ENCODE results near the gene FRK. TPM values are rescaled to one million over a fixed set of nuclear protein-coding genes. Genes with fewer than 3 reads are reported as not detected.
"Not testable (repeated sequence)": the region's sequence is repeated elsewhere in the genome, so short reads cannot be mapped to it uniquely, and the experiment has no call there.

Gene FRK
- total RNA-seq, 1 experiment from 2014 or later = 2.9 TPM

GRCh38 chr6:115947966-115948541 is 112.6 kb downstream of the FRK start:
- DNase-seq (ENCODE audit: low read depth) = peak; percentile 31

DNA sequence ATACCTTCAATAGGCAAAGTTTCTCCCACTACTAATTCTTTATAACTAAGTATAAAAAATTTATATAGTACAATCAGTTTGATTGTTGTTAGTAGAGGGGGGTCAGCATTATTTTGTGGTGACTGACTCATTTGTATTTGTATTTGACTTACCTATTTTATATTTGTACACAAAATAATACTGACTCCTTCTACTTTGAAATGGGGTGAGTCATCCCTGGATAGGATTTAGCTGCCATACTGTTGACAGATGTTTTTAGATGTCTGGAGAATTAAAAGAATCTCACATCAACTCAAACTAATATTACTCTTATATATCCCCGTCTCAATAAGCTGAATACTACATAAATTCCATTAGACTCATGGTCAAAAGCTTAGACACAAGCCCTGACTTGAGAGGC is 114.9 kb downstream of the FRK start:
- peak; percentile 80 for DNase-seq (ENCODE audit: low read depth)

- peak; percentile 86 for DNase-seq (ENCODE audit: low read depth)
Measured at GRCh38 chr6:115945306-115945705, 115.4 kb downstream of the FRK start.

GRCh38 chr6:115944829-115945228 is 115.9 kb downstream of the FRK start:
- DNase-seq (ENCODE audit: low read depth) = not testable (repeated sequence)

GRCh38 chr6:115937502-115937901 is 123.2 kb downstream of the FRK start:
- DNase-seq (ENCODE audit: low read depth) = not testable (repeated sequence)

- DNase-seq (ENCODE audit: low read depth) = no peak
Measured at GRCh38 chr6:115935361-115935760, 125.3 kb downstream of the FRK start.

- DNase-seq (ENCODE audit: low read depth) = no peak
Measured at GRCh38 chr6:115934829-115935228, 125.9 kb downstream of the FRK start.

GRCh38 chr6:115934145-115934544 is 126.5 kb downstream of the FRK start:
- no peak for DNase-seq (ENCODE audit: low read depth)

- peak; percentile 97 for DNase-seq (ENCODE audit: low read depth)
Measured at GRCh38 chr6:115932481-115932880, 128.2 kb downstream of the FRK start.

DNA sequence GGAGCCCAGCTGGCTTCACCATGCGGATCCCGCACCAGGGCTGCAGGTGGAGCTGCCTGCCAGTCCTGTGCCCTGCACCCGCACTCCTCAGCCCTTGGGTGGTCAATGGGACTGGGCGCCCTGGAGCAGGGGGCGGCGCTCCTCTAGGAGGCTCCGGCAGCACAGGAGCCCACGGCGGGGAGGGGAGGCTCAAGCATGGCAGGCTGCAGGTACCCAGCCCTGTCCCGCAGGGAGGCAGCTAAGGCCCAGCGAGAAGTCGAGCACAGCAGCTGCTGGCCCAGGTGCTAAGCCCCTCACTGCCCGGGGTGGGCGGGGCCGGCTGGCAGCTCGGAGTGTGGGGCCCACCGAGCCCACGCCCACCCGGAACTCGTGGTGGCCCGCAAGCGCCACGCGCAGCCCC is 132.7 kb downstream of the FRK start:
- not testable (repeated sequence) for DNase-seq (ENCODE audit: low read depth)

DNA sequence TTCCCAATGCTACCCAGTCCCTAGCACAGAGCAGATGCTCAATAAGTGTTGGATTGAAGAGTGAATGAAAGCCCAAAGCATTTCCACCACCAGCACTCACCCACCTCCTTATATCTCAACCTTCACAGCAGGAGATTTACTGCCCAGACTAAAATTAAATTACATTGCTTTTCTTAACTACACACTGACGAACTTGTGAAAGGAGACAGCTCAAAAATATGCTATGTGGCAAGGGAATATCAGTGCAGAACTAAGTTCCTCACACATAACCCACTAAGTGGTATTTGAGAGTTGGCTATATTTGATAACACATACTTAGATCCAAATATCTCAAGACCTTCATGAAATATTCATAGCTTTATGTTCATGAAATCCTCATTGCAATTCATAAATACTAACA is 137.7 kb downstream of the FRK start:
- DNase-seq (ENCODE audit: low read depth) = no peak

GRCh38 chr6:115914098-115914497 is 146.6 kb downstream of the FRK start:
- DNase-seq (ENCODE audit: low read depth) = peak; percentile 15

GRCh38 chr6:115909923-115910546 is 150.7 kb downstream of the FRK start:
- DNase-seq (ENCODE audit: low read depth) = no peak

GRCh38 chr6:115908906-115909559 is 151.7 kb downstream of the FRK start:
- DNase-seq (ENCODE audit: low read depth) = peak; percentile 14

DNA sequence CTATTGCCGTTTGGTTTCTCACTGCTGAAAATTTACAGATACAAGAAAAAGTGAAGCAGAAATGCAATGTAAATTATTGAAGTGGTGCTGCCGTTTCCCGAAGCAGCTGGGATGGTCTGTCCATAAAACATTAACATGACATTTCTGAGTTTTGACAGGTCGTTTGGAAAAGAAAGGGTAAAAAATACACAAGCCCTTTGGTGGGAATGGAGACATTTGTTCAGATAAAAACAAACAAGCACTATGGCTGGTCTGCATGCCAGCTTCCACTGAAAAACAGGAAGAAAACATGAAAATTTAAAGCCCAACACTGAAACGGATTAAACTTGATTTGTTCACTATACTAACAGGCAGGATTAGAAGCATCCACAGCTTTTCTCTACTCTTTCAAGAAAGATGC is 155.2 kb downstream of the FRK start:
- no peak for DNase-seq (ENCODE audit: low read depth)

DNA sequence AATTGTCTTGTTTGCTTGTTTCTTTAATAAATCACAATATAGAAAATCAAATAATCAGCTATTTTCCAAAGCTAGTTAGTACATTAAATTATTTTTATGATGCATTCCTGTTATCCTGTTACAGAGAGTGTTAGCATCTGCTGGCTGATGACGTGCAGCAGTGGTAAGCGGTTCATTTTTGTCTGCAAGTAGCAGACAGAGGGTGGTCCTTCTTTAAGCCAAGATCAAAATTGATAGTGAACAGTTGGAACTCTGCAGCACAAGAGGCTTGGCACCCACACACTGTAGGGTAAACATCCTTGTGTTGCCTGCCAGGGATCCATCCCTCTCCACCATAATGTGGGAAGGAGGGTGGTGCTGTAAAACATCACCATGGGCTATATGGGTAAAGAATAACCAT is 158.3 kb downstream of the FRK start:
- DNase-seq (ENCODE audit: low read depth) = no peak

DNA sequence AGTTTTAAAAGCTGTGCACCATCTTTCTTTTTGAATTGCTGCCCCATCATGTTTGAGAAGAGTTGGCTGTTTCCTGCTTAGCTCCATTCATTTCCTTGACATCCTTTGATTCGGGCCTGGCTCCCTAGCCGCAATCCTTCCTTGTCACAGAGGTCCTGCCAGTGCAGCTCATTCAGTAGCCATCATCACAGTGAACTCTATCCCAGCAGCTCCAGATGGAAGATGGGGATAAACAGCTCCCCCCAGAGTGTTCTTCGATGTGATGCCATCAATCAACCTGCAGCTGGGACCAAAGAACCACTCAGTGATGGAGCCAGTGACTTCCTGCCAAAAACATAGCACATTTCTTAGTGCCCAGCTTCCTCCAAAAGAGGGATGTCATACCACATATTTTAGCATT is 158.8 kb downstream of the FRK start:
- DNase-seq (ENCODE audit: low read depth) = no peak

- no peak for DNase-seq (ENCODE audit: low read depth)
Measured at GRCh38 chr6:115899730-115900282, 160.9 kb downstream of the FRK start.

DNA sequence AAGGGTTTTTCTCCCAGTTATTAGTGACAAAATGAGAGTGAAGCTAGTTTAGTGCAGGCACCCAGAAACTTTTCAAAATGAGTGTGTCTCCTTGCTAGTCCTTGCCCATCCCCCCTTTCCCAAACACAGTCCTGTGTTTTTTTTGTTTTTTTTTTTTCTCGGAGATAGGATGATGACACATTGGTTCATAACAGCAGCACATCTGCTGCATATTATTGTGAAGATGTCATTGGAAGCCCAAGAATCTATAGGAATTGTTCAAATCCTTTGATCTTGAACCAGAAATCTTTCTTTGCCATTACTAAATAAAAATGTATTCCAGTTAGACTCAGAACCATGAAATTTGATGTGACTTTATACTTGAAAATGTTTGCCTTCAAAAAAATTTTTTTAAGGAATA is 162.4 kb downstream of the FRK start:
- peak; percentile 65 for DNase-seq (ENCODE audit: low read depth)

DNA sequence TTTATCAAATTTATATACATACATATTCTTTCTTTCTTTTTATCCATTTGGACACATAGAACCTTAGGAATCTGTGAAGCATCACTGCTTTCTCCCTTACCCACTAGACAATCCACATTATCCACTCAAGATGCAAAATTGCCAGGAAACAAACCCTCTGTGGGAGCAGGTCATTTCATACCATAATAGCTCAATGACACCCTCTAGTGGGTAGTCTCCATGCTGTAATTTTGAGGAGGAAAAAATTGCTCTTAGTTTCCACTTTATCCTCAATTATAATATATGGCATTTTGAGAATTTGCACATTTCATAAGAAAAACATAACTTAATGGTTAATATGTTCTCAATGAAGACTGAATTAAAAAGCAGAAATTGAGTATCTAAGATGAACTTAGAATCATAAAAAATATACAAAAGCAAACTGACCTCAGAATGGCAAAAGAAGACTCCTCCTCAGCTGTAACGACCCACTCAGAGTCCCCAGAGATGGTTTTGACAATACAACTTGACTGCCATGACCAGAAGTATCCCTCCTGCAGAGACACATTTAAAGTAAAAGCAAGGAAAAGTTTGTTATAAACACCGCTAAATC is 164.1 kb downstream of the FRK start:
- peak; percentile 62 for DNase-seq (ENCODE audit: low read depth)

- DNase-seq (ENCODE audit: low read depth) = no peak
Measured at GRCh38 chr6:115894426-115894992, 166.2 kb downstream of the FRK start.

DNA sequence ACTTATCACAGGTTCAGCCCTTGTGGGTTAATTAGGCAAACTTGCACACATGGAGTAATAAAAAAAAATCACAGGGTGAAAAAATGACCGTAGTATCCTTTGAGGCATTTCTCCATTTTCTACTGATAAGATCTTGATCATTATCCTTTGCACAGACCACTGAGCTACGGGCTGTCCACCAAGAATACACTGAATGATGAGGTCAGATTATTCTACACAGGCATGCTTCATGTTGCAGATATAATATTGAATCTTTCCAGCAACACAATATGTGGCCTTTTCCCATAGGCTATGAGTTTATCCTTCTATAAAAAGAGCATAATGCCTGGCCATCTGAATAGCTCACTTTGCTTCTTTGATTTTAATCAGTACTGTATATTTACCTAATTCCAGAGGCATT is 168.9 kb downstream of the FRK start:
- DNase-seq (ENCODE audit: low read depth) = no peak

Measured in LHCN-M2 (cell line).